ENCODE data around the gene STMN1.

STMN1 gene

DNA sequence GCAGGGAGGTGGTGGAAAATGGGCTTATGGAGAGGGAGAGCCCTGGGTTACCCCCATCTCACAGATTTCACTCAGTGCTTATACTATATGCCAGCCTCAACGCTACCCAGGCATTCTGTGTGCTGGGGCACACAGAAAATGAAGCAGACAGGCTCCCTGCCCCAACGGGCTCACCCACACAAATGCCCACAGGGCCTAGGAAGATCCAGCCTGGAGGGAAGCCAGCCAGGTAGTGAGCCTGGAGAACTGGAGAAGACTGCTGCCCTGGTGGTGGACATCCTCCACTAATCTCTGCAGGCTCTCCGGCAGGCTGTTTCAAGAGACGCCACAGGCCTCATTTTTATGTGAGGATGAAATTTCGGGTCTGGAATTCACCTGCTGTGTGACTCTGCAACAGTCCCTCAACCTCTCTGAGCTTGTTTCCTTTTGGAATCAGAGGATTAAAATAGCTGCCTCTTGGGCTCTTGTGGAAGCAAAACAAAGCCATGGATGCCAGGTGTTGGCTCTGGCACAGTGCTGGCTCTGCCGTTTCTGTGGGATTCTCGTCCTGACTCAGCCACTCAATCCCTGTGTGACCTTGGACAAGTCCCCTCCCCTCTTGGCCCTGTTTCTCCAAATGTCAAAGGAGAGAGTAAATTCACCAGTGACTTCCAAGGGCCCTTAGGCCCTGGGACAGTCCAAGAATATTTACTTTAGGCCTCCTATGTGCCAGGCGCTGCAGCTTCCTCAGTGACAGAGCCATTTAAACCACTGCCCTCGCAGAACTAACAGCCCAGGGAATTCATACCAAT is 34.3 kb downstream of the STMN1 start:
- no peak for FAIRE-seq
- DNase-seq (ENCODE audit: low spot score): no peak

- no peak for DNase-seq (ENCODE audit: low spot score)
Measured at GRCh38 chr1:25871086-25871703, 35.0 kb downstream of the STMN1 start.

DNA sequence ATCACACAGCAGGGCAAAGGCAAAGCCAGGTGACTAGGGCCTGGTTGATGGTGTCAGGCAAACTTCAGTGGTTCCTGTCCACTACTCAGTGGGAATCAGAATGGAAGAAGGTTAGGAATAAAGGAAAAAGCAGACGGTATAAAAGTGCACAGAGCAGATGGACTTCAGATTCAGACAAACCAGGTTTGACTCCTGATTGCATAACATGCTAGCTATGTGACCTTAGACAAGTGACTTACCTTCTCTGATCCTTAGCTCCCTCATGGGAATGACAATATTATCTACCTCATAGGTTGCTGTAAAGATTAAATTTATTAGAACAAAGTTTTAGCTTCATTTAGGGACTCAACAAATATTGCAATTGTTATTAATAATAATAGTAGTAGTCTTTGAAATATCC is 35.6 kb downstream of the STMN1 start:
- DNase-seq (ENCODE audit: low spot score): no peak
- FAIRE-seq: no peak

More at GRCh38 chr1:25871086-25871703, 35.0 kb downstream of the STMN1 start:
- FAIRE-seq: no peak

DNA sequence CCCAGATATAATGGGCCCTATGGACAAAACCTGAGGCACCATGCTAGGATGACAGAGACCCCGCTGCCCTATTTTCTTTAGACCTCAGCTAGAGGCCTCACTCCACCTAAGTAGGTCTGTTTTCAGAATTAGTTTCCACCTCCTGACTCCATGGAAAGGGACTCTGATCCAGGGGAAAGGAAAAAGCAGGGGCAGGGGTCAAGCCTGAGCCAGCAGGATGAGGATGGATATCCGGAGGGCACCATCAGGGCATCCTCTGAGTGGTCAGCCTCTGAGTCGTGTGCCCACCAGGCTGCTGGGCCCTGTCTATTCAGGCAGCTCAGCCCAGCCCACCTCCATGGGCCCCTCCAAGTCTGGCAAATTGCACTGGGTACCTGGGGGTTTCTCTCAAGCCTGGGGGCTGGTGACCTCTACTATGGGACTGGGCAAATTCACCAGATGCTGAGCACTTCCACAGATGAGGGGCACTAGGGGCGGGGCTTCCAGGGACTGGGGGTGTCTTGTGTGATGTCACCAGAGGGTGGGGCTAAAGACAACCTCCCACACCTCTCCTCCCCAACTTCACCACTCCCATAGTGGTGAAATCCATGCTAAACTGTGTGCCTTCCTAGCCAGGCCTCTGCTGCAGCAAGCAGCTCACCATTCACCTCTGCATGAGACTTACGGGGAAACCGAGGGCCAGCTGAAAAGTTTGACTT is 36.2 kb downstream of the STMN1 start:
- no peak for FAIRE-seq
- no peak for DNase-seq (ENCODE audit: low spot score)

DNA sequence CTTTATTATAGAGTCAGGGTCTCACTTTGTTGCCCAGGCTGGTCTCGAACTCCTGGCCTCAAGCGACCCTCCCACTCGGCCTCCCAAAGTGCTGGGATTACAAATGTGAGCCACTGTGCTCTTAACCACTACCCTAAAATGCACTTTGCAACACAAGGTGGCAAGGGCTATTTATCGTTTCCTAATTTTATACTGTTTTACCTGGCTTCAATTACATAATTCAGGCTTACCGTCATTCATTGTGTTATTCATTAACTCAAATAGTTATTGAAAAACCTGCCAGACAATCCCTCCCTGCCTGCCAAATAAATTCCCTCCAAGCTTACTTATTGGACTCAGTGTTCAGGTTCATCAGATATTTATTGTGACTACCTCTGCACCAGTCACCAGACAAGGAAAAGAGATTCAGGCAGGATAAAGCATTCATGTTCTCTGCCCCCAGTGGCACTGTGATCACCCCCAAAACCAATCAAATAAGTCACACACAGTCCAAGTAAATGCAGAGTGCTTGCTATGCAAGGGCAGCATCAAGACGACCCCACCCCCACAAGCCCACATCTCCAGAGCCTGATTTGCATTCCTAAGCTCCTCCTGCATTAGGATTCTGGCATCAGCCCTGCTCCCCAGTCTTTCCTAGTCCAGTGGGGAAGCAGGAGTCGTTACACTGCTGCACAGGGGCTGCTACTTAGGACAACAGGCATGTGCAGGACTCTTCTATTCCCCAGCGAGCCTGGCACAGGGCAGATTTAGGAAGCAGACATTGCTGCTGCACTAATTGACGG is 38.8 kb downstream of the STMN1 start:
- DNase-seq (ENCODE audit: low spot score): no peak
- no peak for FAIRE-seq

DNA sequence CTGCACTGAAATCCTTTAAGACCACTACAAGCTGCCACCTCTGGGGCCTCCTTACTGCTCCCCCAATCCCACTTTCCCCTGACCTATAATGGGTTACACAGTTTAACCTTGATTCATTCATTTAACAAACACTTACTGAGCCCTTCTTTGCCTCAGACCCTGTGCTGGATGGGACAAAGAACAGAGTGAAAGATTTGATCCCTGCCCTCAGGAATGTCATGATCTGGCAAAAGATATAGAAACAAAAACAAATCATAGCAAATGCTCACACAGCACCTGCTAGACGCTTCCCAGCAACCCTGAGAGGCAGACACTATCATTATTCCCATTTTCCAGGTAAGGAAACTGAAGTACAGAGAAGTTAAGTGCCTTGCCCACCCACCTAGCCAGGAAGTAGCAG is 39.9 kb downstream of the STMN1 start:
- no peak for DNase-seq (ENCODE audit: low spot score)
- FAIRE-seq: no peak

GRCh38 chr1:25864434-25864833 is 41.8 kb downstream of the STMN1 start:
- DNase-seq (ENCODE audit: low spot score) (no peak), FAIRE-seq (no peak)

- DNase-seq (ENCODE audit: low spot score) (no peak), FAIRE-seq (no peak)
Measured at GRCh38 chr1:25863486-25864262, 42.5 kb downstream of the STMN1 start.

GRCh38 chr1:25862785-25863485 is 43.3 kb downstream of the STMN1 start:
- FAIRE-seq: no peak
- no peak for DNase-seq (ENCODE audit: low spot score)

DNA sequence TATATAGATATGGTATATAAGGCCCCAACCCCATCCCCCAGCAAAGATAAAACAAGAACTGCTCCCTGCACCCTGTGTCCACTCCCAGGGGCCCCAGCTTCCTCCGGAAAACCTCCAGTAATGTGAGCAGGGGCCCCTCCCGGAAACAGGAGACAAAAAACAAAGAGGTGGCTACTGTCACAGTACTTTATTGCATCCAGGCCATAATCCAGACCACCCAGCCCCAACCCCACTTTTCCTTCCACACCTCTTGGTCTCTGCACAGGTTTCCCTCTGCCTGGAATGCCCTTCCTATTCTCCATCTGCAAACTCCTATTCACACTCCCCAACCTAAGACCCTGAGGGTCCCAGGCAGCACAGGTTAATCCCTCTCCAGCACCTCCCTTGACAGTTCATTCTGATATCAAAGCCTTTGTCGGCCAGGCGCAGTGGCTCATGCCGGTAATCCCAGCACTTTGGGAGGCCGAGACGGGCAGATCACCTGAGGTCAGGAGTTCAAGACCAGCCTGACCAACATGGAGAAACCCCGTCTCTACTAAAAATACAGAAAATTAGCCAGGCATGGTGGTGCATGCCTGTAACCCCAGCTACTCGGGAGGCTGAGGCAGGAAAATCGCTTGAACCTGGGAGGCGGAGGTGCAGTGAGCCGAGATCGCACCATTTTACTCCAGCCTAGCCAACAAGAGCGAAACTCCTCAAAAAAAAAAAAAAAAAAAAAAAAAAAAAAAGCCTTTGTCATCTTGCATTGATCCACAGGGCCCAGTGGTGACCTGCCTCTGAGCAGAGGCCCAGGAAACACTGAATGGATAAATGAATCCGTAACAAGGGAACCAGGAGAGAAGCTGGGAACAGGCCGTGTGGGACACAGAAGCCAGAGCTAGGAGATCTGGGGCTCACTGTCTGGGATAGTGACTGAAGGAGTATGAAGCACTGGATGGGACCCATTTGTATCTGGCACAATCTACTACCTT is 44.6 kb downstream of the STMN1 start:
- no peak for FAIRE-seq
- no peak for DNase-seq (ENCODE audit: low spot score)

DNA sequence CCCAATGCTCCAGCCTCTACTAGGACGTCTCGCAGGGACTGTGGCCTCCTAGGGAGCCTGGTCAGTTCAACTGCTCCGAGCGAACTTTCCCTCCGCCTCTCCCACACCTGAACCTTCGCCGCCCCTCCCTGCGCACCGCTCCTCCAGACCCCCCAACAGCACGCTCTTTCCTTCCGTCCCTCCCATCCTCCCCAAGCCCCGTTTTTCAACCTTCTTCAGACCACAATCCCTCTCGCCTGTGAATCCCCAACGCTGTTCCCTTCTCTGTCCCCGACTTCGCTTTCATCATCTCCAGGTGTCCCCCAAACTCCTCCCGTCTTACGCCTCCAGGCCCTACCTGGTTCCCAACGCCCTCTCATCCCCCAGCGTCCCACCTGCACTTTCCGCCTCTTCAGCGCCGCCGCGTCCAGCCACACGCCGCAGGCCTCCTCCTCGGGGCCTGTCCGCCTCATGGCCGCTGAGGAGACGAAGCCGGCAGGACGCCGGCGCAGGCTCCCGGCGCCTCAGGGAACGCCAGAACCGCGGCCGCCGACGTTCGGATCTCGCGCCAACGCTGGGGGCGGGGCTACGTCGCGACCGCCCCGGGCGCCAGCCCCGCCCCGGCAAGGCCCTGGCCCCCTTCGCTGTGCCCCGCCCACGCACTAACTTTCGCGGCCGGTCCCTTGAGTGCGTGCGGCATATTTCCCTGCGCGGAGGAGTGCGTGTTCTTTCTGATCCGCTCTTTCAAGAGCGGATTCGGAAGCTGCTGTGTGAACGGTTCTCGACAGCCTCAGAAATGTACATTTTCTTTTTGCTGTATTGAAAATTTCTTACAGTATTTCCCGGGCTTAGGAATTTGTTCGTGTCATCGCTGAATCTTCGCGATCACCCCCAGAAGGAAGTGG is 47.1 kb downstream of the STMN1 start, which contains the start of gene AUNIP:
AUNIP (minus strand) TSS at position 552 of the 884 bp plus-strand sequence; CDS start at position 452, 100 bp downstream.
- FAIRE-seq: no peak
- DNase-seq (ENCODE audit: low spot score): peak; percentile 98

DNA sequence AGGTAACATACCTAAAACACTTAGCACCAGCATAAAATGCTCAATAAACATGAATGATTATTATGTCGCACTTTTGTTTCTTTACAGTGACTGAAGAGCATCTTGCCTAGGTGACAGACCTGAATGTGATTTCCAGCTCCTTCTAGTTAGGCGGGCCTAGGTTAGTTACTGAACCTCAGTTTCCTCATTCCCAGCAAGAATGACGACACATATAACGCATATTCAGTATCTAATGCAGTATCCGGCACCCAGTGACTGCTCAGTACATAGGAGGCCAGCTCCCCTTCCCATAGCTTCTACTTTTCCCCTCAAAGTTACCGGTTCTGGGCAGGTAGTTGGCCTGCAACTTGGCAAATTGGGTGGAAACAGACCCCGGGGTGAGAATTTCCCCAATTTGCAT is 47.7 kb downstream of the STMN1 start:
- DNase-seq (ENCODE audit: low spot score) (no peak), FAIRE-seq (no peak)

GRCh38 chr1:25856856-25857255 is 49.4 kb downstream of the STMN1 start:
- FAIRE-seq: no peak
- no peak for DNase-seq (ENCODE audit: low spot score)

DNA sequence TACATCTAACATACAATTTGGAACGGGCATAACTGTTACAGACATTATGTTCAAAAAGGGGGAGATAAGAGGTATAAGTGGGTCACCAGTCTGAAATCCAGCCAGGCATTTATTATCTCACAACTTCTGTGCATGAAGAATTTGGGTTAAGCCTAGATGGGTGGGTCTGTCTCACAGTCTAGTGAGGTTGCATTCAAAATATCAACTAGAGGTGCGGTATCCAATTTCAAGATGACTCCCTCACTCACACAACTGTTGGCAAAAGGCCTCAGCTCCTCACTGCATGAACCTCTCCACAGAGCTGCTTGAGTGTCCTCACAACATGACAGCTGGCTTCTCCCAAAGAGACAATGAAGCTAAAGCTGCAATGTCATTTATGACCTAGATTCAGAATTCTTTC is 51.7 kb downstream of the STMN1 start:
- DNase-seq (ENCODE audit: low spot score) (no peak), FAIRE-seq (no peak)
